Measurements from ENCODE around the gene ABCB8. TPM values are rescaled to one million over a fixed set of nuclear protein-coding genes. Genes with fewer than 3 reads are reported as not detected.
A peak's percentile ranks its signal among the peaks of the same experiment; 100 is the strongest.
"Not testable (repeated sequence)": the region's sequence is repeated elsewhere in the genome, so short reads cannot be mapped to it uniquely, and the experiment has no call there.

The ABCB8 gene
- total RNA-seq, 2 donors from 2014 or later: 35.9 to 37.2 TPM

- H3K4me3 ChIP-seq (ENCODE audit: low read length): no peak overlapping the region
- no peaks in the 10 kb centered on the region for H3K9me3 ChIP-seq (ENCODE audit: control insufficient read depth, low read length)
- Mint-ChIP-seq H3K36me3 (ENCODE audit: low read depth) (peaks cover 13% of the 10 kb centered on the region), H3K27ac (peak overlapping the region; percentile 16), H3K4me3 (no peak overlapping the region), H3K27me3 (ENCODE audit: insufficient read depth) (no peaks in the 10 kb centered on the region), H3K9me3 (no peaks in the 10 kb centered on the region), H3K4me1 (peaks cover 3% of the 10 kb centered on the region)
- DNase-seq: no peak
- H3K36me3 ChIP-seq (ENCODE audit: control insufficient read depth, insufficient read depth, low read length): peaks cover 6% of the 10 kb centered on the region
- H3K27ac ChIP-seq (ENCODE audit: low read depth, low read length): no peak overlapping the region
- H3K27me3 ChIP-seq (ENCODE audit: control insufficient read depth, insufficient read depth, low read length, poor library complexity, severe bottlenecking): no peaks in the 10 kb centered on the region
- H3K9ac ChIP-seq (ENCODE audit: extremely low read depth, low read length, poor library complexity, severe bottlenecking): no peak overlapping the region
- WGBS, 2 experiments (ENCODE audit: insufficient coverage in 1 of 2, insufficient read length in 1 of 2): 87 to 90% methylated on average over 11 to 18 of the region's 18 CpGs
- TF ChIP-seq CTCF (conservative IDR thresholded peaks at IDR 0.05): no peak
- H3K4me1 ChIP-seq (ENCODE audit: control insufficient read depth, insufficient read depth, low read length): peaks cover 6% of the 10 kb centered on the region
Measured at GRCh38 chr7:151039850-151040548, 11.7 kb downstream of the ABCB8 start.

- no peak for TF ChIP-seq CTCF (conservative IDR thresholded peaks at IDR 0.05)
- peaks cover 3% of the 10 kb centered on the region for H3K4me1 Mint-ChIP-seq
- no peak for DNase-seq
- H3K9me3 Mint-ChIP-seq: no peaks in the 10 kb centered on the region
- H3K4me3 Mint-ChIP-seq: no peak overlapping the region
- H3K4me3 ChIP-seq (ENCODE audit: low read length): no peak overlapping the region
- H3K36me3 Mint-ChIP-seq (ENCODE audit: low read depth): peaks cover 14% of the 10 kb centered on the region
- 92 to 95% methylated on average over 19 to 30 of the region's 30 CpGs for WGBS, 2 experiments (ENCODE audit: insufficient coverage in 1 of 2, insufficient read length in 1 of 2)
- no peaks in the 10 kb centered on the region for H3K27me3 Mint-ChIP-seq (ENCODE audit: insufficient read depth)
- no peak overlapping the region for H3K9ac ChIP-seq (ENCODE audit: extremely low read depth, low read length, poor library complexity, severe bottlenecking)
- no peaks in the 10 kb centered on the region for H3K9me3 ChIP-seq (ENCODE audit: control insufficient read depth, low read length)
- H3K27ac Mint-ChIP-seq: no peak overlapping the region
- H3K27me3 ChIP-seq (ENCODE audit: control insufficient read depth, insufficient read depth, low read length, poor library complexity, severe bottlenecking): no peaks in the 10 kb centered on the region
- H3K27ac ChIP-seq (ENCODE audit: low read depth, low read length): no peak overlapping the region
- H3K4me1 ChIP-seq (ENCODE audit: control insufficient read depth, insufficient read depth, low read length): peaks cover 6% of the 10 kb centered on the region
- peaks cover 6% of the 10 kb centered on the region for H3K36me3 ChIP-seq (ENCODE audit: control insufficient read depth, insufficient read depth, low read length)
Measured at GRCh38 chr7:151040616-151041375, 12.5 kb downstream of the ABCB8 start.

- H3K36me3 ChIP-seq (ENCODE audit: control insufficient read depth, insufficient read depth, low read length); H3K9me3 Mint-ChIP-seq; H3K36me3 Mint-ChIP-seq (ENCODE audit: low read depth); H3K4me1 ChIP-seq (ENCODE audit: control insufficient read depth, insufficient read depth, low read length); H3K27ac Mint-ChIP-seq; H3K27me3 ChIP-seq (ENCODE audit: control insufficient read depth, insufficient read depth, low read length, poor library complexity, severe bottlenecking); H3K9ac ChIP-seq (ENCODE audit: extremely low read depth, low read length, poor library complexity, severe bottlenecking); H3K4me3 ChIP-seq (ENCODE audit: low read length); H3K27ac ChIP-seq (ENCODE audit: low read depth, low read length); H3K4me3 Mint-ChIP-seq; H3K9me3 ChIP-seq (ENCODE audit: control insufficient read depth, low read length); DNase-seq; H3K27me3 Mint-ChIP-seq (ENCODE audit: insufficient read depth); H3K4me1 Mint-ChIP-seq: not testable (repeated sequence)
- 90% methylated on average over 10 of the region's 10 CpGs; no CpG with 5 or more reads in 1 of the 2 experiments for WGBS, 2 experiments (ENCODE audit: insufficient coverage in 1 of 2, insufficient read length in 1 of 2)
Measured at GRCh38 chr7:151043449-151043848, 15.2 kb downstream of the ABCB8 start.
